ENCODE measurements around the gene RBFOX1.

The RBFOX1 gene

GRCh38 chr16:7745276-7745675 is 412.6 kb downstream of the RBFOX1 start:
- no peak for DNase-seq (ENCODE audit: low read depth in 2 of 2)

GRCh38 chr16:7746941-7747340 is 414.3 kb downstream of the RBFOX1 start:
- no peak for TF ChIP-seq CTCF (IDR thresholded peaks at IDR 0.05; ENCODE audit: low read depth, low read length)

More at GRCh38 chr16:7745276-7745675, 412.6 kb downstream of the RBFOX1 start:
- no peak overlapping the region for H3K4me3 ChIP-seq (replicated peaks in 1 of 2; ENCODE audit: low read depth in 2 of 2, low read length in 2 of 2)
- no peak for TF ChIP-seq CTCF (IDR thresholded peaks at IDR 0.05; ENCODE audit: low read depth, low read length)

GRCh38 chr16:7748522-7748921 is 415.9 kb downstream of the RBFOX1 start:
- no peak for DNase-seq (ENCODE audit: low read depth in 2 of 2)
- no peak overlapping the region for H3K4me3 ChIP-seq (replicated peaks in 1 of 2; ENCODE audit: low read depth in 2 of 2, low read length in 2 of 2)
- TF ChIP-seq CTCF (IDR thresholded peaks at IDR 0.05; ENCODE audit: low read depth, low read length), result no peak

More at GRCh38 chr16:7746941-7747340, 414.3 kb downstream of the RBFOX1 start:
- DNase-seq (ENCODE audit: low read depth in 2 of 2), result no peak
- H3K4me3 ChIP-seq (replicated peaks in 1 of 2; ENCODE audit: low read depth in 2 of 2, low read length in 2 of 2), result no peak overlapping the region

- DNase-seq (ENCODE audit: low read depth in 2 of 2), result no peak
- TF ChIP-seq CTCF (IDR thresholded peaks at IDR 0.05; ENCODE audit: low read depth, low read length), result no peak
- H3K4me3 ChIP-seq (replicated peaks in 1 of 2; ENCODE audit: low read depth in 2 of 2, low read length in 2 of 2), result no peak overlapping the region
Observed at GRCh38 chr16:7755347-7755882, 422.8 kb downstream of the RBFOX1 start.
